ENCODE results near the gene APOBEC4.
"Not testable (repeated sequence)": the region's sequence is repeated elsewhere in the genome, so short reads cannot be mapped to it uniquely, and the experiment has no call there.

APOBEC4 gene

GRCh38 chr1:183634429-183635065 is 18.6 kb downstream of the APOBEC4 start:
- TF ChIP-seq CTCF (conservative IDR thresholded peaks at IDR 0.05; ENCODE audit: low read depth, low read length): no peak
- no peak for DNase-seq (ENCODE audit: low read depth)
- peak overlapping the region; percentile 86 for H3K4me3 ChIP-seq (ENCODE audit: low read length)

GRCh38 chr1:183633676-183634343 is 19.3 kb downstream of the APOBEC4 start:
- peak overlapping the region; percentile 86 for H3K4me3 ChIP-seq (ENCODE audit: low read length)
- peak; percentile 55 for TF ChIP-seq CTCF (conservative IDR thresholded peaks at IDR 0.05; ENCODE audit: low read depth, low read length)
- peak; percentile 72 for DNase-seq (ENCODE audit: low read depth)

GRCh38 chr1:183632964-183633363 is 20.2 kb downstream of the APOBEC4 start:
- no peak for DNase-seq (ENCODE audit: low read depth)
- H3K4me3 ChIP-seq (ENCODE audit: low read length): peak overlapping the region; percentile 86
- TF ChIP-seq CTCF (conservative IDR thresholded peaks at IDR 0.05; ENCODE audit: low read depth, low read length): no peak

GRCh38 chr1:183632114-183632513 is 21.0 kb downstream of the APOBEC4 start:
- H3K4me3 ChIP-seq (ENCODE audit: low read length): peak overlapping the region; percentile 86
- DNase-seq (ENCODE audit: low read depth): peak; percentile 40
- no peak for TF ChIP-seq CTCF (conservative IDR thresholded peaks at IDR 0.05; ENCODE audit: low read depth, low read length)

- DNase-seq (ENCODE audit: low read depth): peak; percentile 51
- no peak overlapping the region for H3K4me3 ChIP-seq (ENCODE audit: low read length)
- no peak for TF ChIP-seq CTCF (conservative IDR thresholded peaks at IDR 0.05; ENCODE audit: low read depth, low read length)
Observed at GRCh38 chr1:183630748-183631147, 22.4 kb downstream of the APOBEC4 start.

GRCh38 chr1:183628537-183628936 is 24.6 kb downstream of the APOBEC4 start:
- TF ChIP-seq CTCF (conservative IDR thresholded peaks at IDR 0.05; ENCODE audit: low read depth, low read length): no peak
- DNase-seq (ENCODE audit: low read depth): no peak
- H3K4me3 ChIP-seq (ENCODE audit: low read length): no peak overlapping the region

GRCh38 chr1:183626236-183626635 is 26.9 kb downstream of the APOBEC4 start:
- not testable (repeated sequence) for DNase-seq (ENCODE audit: low read depth)

More at GRCh38 chr1:183626236-183626635, 26.9 kb downstream of the APOBEC4 start:
- not testable (repeated sequence) for H3K4me3 ChIP-seq (ENCODE audit: low read length)
